ES-I3 (cell line): ENCODE results near the gene COX5A.

ENCODE experiments used
- H3K36me3 ChIP-seq: 2 replicates; pipeline ENCODE4 v1.6.1; 2013; ENCODE audit warnings: mild to moderate bottlenecking, low read length, control low read depth, moderate library complexity; ENCODE audit not compliant: insufficient read depth
- H3K4me1 ChIP-seq: 2 replicates; pipeline ENCODE4 v1.6.1; 2013; ENCODE audit warnings: mild to moderate bottlenecking, control low read depth, low read length; ENCODE audit not compliant: insufficient read depth
- H3K9ac ChIP-seq: 2 replicates; pipeline ENCODE4 v1.6.1; 2013; ENCODE audit warnings: low read depth, mild to moderate bottlenecking, low read length, moderate library complexity
- H3K9me3 ChIP-seq: 2 replicates; pipeline ENCODE4 v1.6.1; 2013; ENCODE audit warnings: mild to moderate bottlenecking, low read length, moderate library complexity; ENCODE audit not compliant: control insufficient read depth, insufficient read depth

Gene COX5A

GRCh38 chr15:74884428-74885223 lies 53.2 kb downstream of the COX5A start:
- peaks cover 6% of the 10 kb centered on the region for H3K9me3 ChIP-seq
- peaks cover 7% of the 10 kb centered on the region for H3K4me1 ChIP-seq
- no peak overlapping the region for H3K9ac ChIP-seq
- no peaks in the 10 kb centered on the region for H3K36me3 ChIP-seq

DNA sequence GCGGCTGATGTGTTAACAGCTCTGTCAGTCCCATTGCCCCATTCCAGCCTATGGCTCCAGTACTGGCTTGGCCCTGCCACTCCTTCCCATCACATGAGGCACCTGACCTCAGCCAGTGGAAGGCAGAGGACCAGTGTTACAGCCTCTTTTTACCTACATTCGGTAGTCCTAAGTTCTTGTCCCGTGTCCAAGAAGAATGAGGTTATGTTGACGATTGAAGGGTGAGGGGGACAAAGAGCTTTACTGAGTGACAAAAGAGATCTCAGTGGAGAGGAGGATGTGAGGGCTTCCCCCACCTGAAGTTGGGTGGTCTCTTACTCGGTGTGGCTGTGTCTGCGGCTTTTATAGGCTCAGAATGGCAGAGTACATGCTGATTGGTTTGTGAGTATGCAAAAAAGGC lies 55.3 kb downstream of the COX5A start:
- Histone ChIP-seq H3K9me3 (peaks cover 6% of the 10 kb centered on the region), H3K9ac (no peak overlapping the region), H3K36me3 (no peaks in the 10 kb centered on the region), H3K4me1 (no peaks in the 10 kb centered on the region)

DNA sequence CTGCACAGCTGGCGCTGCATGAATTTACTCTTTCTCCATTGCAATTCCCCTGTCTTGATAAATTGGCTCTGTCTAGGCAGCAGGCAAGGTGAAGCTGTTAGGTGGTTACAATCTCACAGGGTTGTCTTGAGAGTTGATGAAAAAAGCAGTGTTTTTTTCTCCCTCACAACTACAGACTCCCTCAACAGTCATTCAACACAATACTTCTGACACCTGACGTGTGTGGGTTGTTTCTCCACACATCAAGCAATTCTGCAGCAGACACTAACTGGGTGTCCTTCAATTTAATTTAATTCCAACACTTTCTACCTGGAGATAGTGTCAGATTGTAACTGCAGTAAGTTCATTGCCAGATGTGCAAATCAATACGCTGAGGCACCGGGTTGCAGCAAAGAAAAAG lies 59.6 kb downstream of the COX5A start:
- H3K36me3 ChIP-seq = no peaks in the 10 kb centered on the region
- no peak overlapping the region for H3K9ac ChIP-seq
- H3K9me3 ChIP-seq = peaks cover 6% of the 10 kb centered on the region

GRCh38 chr15:74873756-74874424 lies 64.0 kb downstream of the COX5A start:
- no peaks in the 10 kb centered on the region for H3K36me3 ChIP-seq
- H3K9ac ChIP-seq = peak overlapping the region; percentile 67; the same call in 1 of the 2 replicates
- no peaks in the 10 kb centered on the region for H3K9me3 ChIP-seq
- peaks cover 14% of the 10 kb centered on the region for H3K4me1 ChIP-seq

More for the DNA sequence above, 59.6 kb downstream of the COX5A start:
- H3K4me1 ChIP-seq = no peaks in the 10 kb centered on the region

GRCh38 chr15:74873036-74873755 lies 64.7 kb downstream of the COX5A start, which contains the start of gene SCAMP2:
Gene SCAMP2 (minus strand): TSS chr15:74873365. CDS start chr15:74873255, 110 bp downstream.
- Histone ChIP-seq H3K36me3 (no peaks in the 10 kb centered on the region), H3K4me1 (peaks cover 14% of the 10 kb centered on the region), H3K9me3 (no peaks in the 10 kb centered on the region), H3K9ac (peak within 1 kb of the TSS; percentile 84)

GRCh38 chr15:74872702-74873035 lies 65.2 kb downstream of the COX5A start:
- peak overlapping the region; percentile 84 for H3K9ac ChIP-seq
- 0 out of 2 replicates have a peak, but pooled peaks cover under 1% of the 10 kb centered on the region for H3K36me3 ChIP-seq
- peaks cover 5% of the 10 kb centered on the region; the same call in 1 of the 2 replicates for H3K9me3 ChIP-seq
- peaks cover 14% of the 10 kb centered on the region for H3K4me1 ChIP-seq

DNA sequence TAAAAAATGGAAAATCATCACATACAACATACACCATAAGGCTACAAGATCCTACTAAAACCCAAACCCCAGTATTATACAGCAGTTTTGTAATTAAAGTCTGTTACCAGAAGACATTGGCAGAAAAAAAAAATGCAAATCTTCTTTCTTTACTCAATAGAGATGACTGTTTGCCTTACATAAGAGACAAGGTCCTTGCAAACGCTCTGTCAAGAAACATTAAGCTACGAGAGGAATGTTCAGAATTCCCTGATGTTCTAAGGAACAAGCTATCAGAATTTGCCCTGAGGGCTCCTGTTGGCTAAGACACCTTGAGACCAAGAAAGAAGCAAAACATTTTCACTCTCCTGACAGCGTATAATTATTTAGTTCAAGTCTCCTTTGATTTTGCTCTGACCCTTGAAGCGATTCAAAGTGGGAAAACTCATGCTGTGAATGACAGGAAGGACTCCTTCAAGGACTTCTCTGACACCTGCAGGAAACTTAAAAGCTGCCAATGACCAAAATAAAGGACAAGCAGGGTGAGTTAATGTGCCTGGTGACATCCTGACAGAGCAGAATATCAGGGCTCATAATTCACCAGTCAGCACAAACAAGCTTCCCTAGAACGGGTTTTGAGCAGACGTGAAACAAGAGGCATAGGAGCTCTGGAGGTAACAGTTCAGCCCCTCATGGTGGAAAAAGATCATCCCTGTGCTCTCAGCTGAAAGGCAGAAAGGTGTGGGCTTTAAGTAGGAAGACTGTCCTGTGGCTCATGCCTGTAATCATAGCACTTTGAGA lies 67.2 kb downstream of the COX5A start:
- Histone ChIP-seq H3K36me3 (0 out of 2 replicates have a peak, but pooled peaks cover 2% of the 10 kb centered on the region), H3K4me1 (peaks cover 19% of the 10 kb centered on the region), H3K9ac (no peak overlapping the region; the same call in 1 of the 2 replicates), H3K9me3 (peaks cover 5% of the 10 kb centered on the region; the same call in 1 of the 2 replicates)
